PFSK-1 (cell line): Measurements from ENCODE around the gene RBM5.

Experiments used
- FOXP2 ChIP-seq: optimal IDR thresholded peaks from 2 replicates; pipeline ENCODE3; 2011; ENCODE audit warnings: borderline replicate concordance, control low read depth, inconsistent platforms; ENCODE audit not compliant: insufficient read depth; ENCODE audit errors: extremely low read length, extremely low read depth
- POLR2AphosphoS5 ChIP-seq: IDR thresholded peaks from 2 replicates; pipeline ENCODE4 v1.6.1; 2012; ENCODE audit warnings: low read depth, mild to moderate bottlenecking, control low read depth, low read length, moderate library complexity
- REST ChIP-seq, 2 experiments: IDR thresholded peaks; 2 replicates each; pipeline versions ENCODE4 v1.6.1 to v1.8.0; 2011 to 2012; ENCODE audit warnings: low read depth in 2 of 2, low read length in 2 of 2, control low read depth in 1 of 2, inconsistent platforms in 1 of 2, mild to moderate bottlenecking in 1 of 2, moderate library complexity in 1 of 2; ENCODE audit not compliant: insufficient read depth in 1 of 2
- SIN3A ChIP-seq: IDR thresholded peaks from 2 replicates; pipeline ENCODE4 v1.6.1; 2012; ENCODE audit warnings: mild to moderate bottlenecking, low read length, moderate library complexity, borderline replicate concordance; ENCODE audit not compliant: insufficient read depth
- TAF1 ChIP-seq: IDR thresholded peaks from 2 replicates; pipeline ENCODE4 v1.6.1; 2012; ENCODE audit warnings: low read length, control low read depth, borderline replicate concordance; ENCODE audit not compliant: insufficient read depth

The RBM5 gene

GRCh38 chr3:50100386-50100785, 11.7 kb downstream of the RBM5 start:
- TF ChIP-seq REST (IDR thresholded peaks at IDR 0.05; ENCODE audit: insufficient read depth in 1 of 2, low read depth in 2 of 2, low read length in 2 of 2) (no peak), SIN3A (no peak), FOXP2 (no peak), POLR2AphosphoS5 (no peak), TAF1 (no peak)

- no peak for TF ChIP-seq POLR2AphosphoS5
- TF ChIP-seq REST (IDR thresholded peaks at IDR 0.05; ENCODE audit: insufficient read depth in 1 of 2, low read depth in 2 of 2, low read length in 2 of 2) = no peak
- no peak for TF ChIP-seq SIN3A
- TF ChIP-seq TAF1 = no peak
- no peak for TF ChIP-seq FOXP2
Measured at GRCh38 chr3:50100956-50101845, 12.5 kb downstream of the RBM5 start.

GRCh38 chr3:50102558-50102957, 13.8 kb downstream of the RBM5 start:
- no peak for TF ChIP-seq REST (IDR thresholded peaks at IDR 0.05; ENCODE audit: insufficient read depth in 1 of 2, low read depth in 2 of 2, low read length in 2 of 2)
- no peak for TF ChIP-seq SIN3A
- TF ChIP-seq TAF1 = no peak
- TF ChIP-seq FOXP2 = no peak
- TF ChIP-seq POLR2AphosphoS5 = no peak

- no peak for TF ChIP-seq SIN3A
- TF ChIP-seq REST (IDR thresholded peaks at IDR 0.05; ENCODE audit: insufficient read depth in 1 of 2, low read depth in 2 of 2, low read length in 2 of 2) = no peak
Measured at GRCh38 chr3:50111757-50112156, 23.0 kb downstream of the RBM5 start.

GRCh38 chr3:50112462-50112861, 23.7 kb downstream of the RBM5 start:
- no peak for TF ChIP-seq SIN3A
- TF ChIP-seq REST (IDR thresholded peaks at IDR 0.05; ENCODE audit: insufficient read depth in 1 of 2, low read depth in 2 of 2, low read length in 2 of 2) = no peak
- TF ChIP-seq FOXP2 = no peak
- TF ChIP-seq POLR2AphosphoS5 = no peak
- TF ChIP-seq TAF1 = no peak
